GM12873 (cell line): Measurements from ENCODE around the gene TEX55.

Experiments
- CTCF ChIP-seq: IDR thresholded peaks from 2 replicates; pipeline ENCODE4 v1.5.1; 2012; ENCODE audit warnings: low read depth, mild to moderate bottlenecking, moderate library complexity, low read length, control low read depth; ENCODE audit not compliant: insufficient read depth; ENCODE audit errors: missing control alignments

TEX55 gene

GRCh38 chr3:119125342-119125741, 20.6 kb upstream of the TEX55 start:
- TF ChIP-seq CTCF, result no peak

- no peak for TF ChIP-seq CTCF
These were observed 20.0 kb upstream of the TEX55 start for GRCh38 chr3:119125742-119126504.

GRCh38 chr3:119140466-119140865, 5.5 kb upstream of the TEX55 start:
- no peak for TF ChIP-seq CTCF

- no peak for TF ChIP-seq CTCF
These were observed 851 bp upstream of the TEX55 start for GRCh38 chr3:119145128-119145499.

- TF ChIP-seq CTCF, result no peak
These were observed 812 bp downstream of the TEX55 start for GRCh38 chr3:119146578-119147375.

- no peak for TF ChIP-seq CTCF
These were observed 1.5 kb downstream of the TEX55 start for GRCh38 chr3:119147494-119147893.

- TF ChIP-seq CTCF, result no peak
These were observed 2.7 kb downstream of the TEX55 start for GRCh38 chr3:119148493-119149180.
